ENCODE measurements around the gene ZBTB40. TPM values are rescaled to one million over a fixed set of nuclear protein-coding genes. Genes with fewer than 3 reads are reported as not detected.

ZBTB40 gene
- total RNA-seq, 1 experiment from 2014 or later: 19.5 TPM

DNA sequence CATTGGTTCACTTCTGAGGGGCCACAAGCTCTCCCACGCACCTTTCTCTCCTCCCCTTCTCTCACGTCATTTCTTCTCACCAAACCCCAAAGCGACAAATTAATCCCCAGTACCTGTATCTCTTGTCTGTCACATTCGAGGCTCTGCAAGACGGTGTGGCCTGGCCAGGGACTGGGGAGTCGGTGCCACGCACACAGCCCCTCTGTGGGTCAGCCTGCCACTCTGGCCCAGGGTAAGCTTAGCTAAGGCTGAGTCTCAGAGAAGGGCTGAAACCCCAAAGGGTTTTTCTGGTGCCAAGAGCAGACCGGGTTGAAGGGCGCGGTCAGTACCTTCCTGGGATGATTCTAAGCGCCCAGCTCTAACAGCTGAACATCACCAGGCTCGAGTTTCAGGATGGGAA lies 34.2 kb upstream of the ZBTB40 start:
- H3K9me2 ChIP-seq (ENCODE audit: insufficient read depth): no peaks in the 10 kb centered on the region
- TF ChIP-seq SRF (IDR thresholded peaks at IDR 0.05; ENCODE audit: low read depth) (no peak), CEBPB (IDR thresholded peaks at IDR 0.05; ENCODE audit: low read depth) (no peak), ZFX (IDR thresholded peaks at IDR 0.05) (no peak), YY1 (IDR thresholded peaks at IDR 0.05; ENCODE audit: extremely low read depth, insufficient replicate concordance, low read depth, low read length) (no peak), JUND (IDR thresholded peaks at IDR 0.05) (no peak), ELF1 (IDR thresholded peaks at IDR 0.05; ENCODE audit: borderline replicate concordance, low read depth) (no peak), CTCF (IDR thresholded peaks at IDR 0.05 in 2 of 3, conservative IDR thresholded peaks at IDR 0.05 in 1 of 3; ENCODE audit: borderline replicate concordance in 1 of 3, insufficient read depth in 1 of 3, low read depth in 2 of 3, low read length in 2 of 3) (no peak), ATF3 (IDR thresholded peaks at IDR 0.05) (no peak)
- TF ChIP-seq, protein P1, sequence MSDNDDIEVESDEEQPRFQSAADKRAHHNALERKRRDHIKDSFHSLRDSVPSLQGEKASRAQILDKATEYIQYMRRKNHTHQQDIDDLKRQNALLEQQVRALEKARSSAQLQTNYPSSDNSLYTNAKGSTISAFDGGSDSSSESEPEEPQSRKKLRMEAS (IDR thresholded peaks at IDR 0.05): no peak
- no peaks in the 10 kb centered on the region for H3K27me3 ChIP-seq (ENCODE audit: insufficient read depth, low read length)
- intact Hi-C loops (cut with micrococcal nuclease): loop anchor here (2.0 to 5.0 kb wide), 4 partner anchors 399 to 1047 kb away; no protein-coding TSS in a partner anchor
- POLR2A ChIA-PET: no interaction called here
- no peaks in the 10 kb centered on the region for H3K79me2 ChIP-seq (ENCODE audit: insufficient read depth, low read length)
- H2AFZ ChIP-seq (ENCODE audit: low read depth, low read length, poor library complexity, severe bottlenecking): no peak overlapping the region
- CTCF ChIA-PET: interaction anchor here (1.3 to 2.9 kb wide), 5 partner anchors 274 to 1049 kb away, joined by 3 to 17 read pairs (median 6); partner anchors contain the start of gene WNT4
- no peak overlapping the region for H3K27ac ChIP-seq (ENCODE audit: low read depth, low read length)
- no peaks in the 10 kb centered on the region for H4K20me1 ChIP-seq (ENCODE audit: insufficient read depth)
- no peak overlapping the region for H3K4me3 ChIP-seq (replicated peaks in 1 of 2; ENCODE audit: low read depth in 1 of 2, low read length in 2 of 2)
- H3K9me3 ChIP-seq (ENCODE audit: control insufficient read depth in 1 of 2, insufficient read depth in 1 of 2, low read depth in 1 of 2, low read length in 2 of 2): no peaks in the 10 kb centered on the region
- DNase-seq (ENCODE audit: low read depth, low spot score) (no peak), ATAC-seq (no peak)
- no peak overlapping the region for H3K9ac ChIP-seq (ENCODE audit: low read length)
- peaks cover 11 to 31% of the 10 kb centered on the region in 2 experiments for H3K4me1 ChIP-seq (ENCODE audit: control insufficient read depth in 1 of 2, insufficient read depth in 2 of 2, low read length in 2 of 2)
- BruUV-seq (replicated peaks): no TSS peak
- H3K36me3 ChIP-seq (ENCODE audit: control insufficient read depth in 1 of 2, insufficient read depth in 2 of 2, low read length in 2 of 2): no peaks in the 10 kb centered on the region
- H3K4me2 ChIP-seq (ENCODE audit: low read length): no peak overlapping the region
- RAD21 ChIA-PET (ENCODE audit: low non-redundant PET in 1 of 2, low total read pairs in 2 of 2, uncharacterized antibody in 2 of 2, unreplicated experiment in 2 of 2): interaction anchor here in 1 of 2 experiments (1.3 kb wide), 1 partner anchor 286 kb away, joined by 3 read pairs; no protein-coding TSS in a partner anchor

Measured in HCT116 (cell line).